GM12891 (cell line): ENCODE results near the gene SLC7A14.

Experiments used
- PAX5 ChIP-seq: IDR thresholded peaks from 2 replicates; pipeline ENCODE4 v1.6.1; 2011; ENCODE audit warnings: low read length, moderate library complexity, mild to moderate bottlenecking; ENCODE audit not compliant: insufficient read depth, severe bottlenecking
- POLR2A ChIP-seq: IDR thresholded peaks from 2 replicates; pipeline ENCODE4 v1.6.1; 2011; ENCODE audit warnings: low read depth, low read length, control low read depth
- POLR2AphosphoS5 ChIP-seq: IDR thresholded peaks from 2 replicates; pipeline ENCODE4 v1.6.1; 2011; ENCODE audit warnings: low read depth, low read length, control low read depth
- TAF1 ChIP-seq: IDR thresholded peaks from 2 replicates; pipeline ENCODE4 v1.6.1; 2011; ENCODE audit warnings: low read depth, low read length, control low read depth

- TF ChIP-seq POLR2A (no peak), PAX5 (no peak), TAF1 (no peak), POLR2AphosphoS5 (no peak)
Measured at GRCh38 chr3:170467571-170468147, 118.2 kb downstream of the SLC7A14 start.
